Measurements from ENCODE around the gene CHCHD1. TPM values are rescaled to one million over a fixed set of nuclear protein-coding genes. Genes with fewer than 3 reads are reported as not detected.

Gene CHCHD1
- total RNA-seq, 1 experiment from 2014 or later: 44.1 TPM

- H3K9me3 Mint-ChIP-seq (ENCODE audit: low read depth, unreplicated experiment): no peaks in the 10 kb centered on the region
- DNase-seq: no peak
- peak overlapping the region; percentile 2 for H3K27ac Mint-ChIP-seq (ENCODE audit: unreplicated experiment)
- no peak for TF ChIP-seq CTCF (IDR thresholded peaks at IDR 0.05; ENCODE audit: unreplicated experiment)
- no TSS peak for BruUV-seq (replicated peaks)
- peaks cover 71% of the 10 kb centered on the region for H3K36me3 Mint-ChIP-seq (ENCODE audit: insufficient read depth, unreplicated experiment)
- CTCF ChIA-PET: no interaction called here
- H3K4me3 Mint-ChIP-seq (ENCODE audit: low read depth, unreplicated experiment): no peak overlapping the region
- intact Hi-C loops (cut with micrococcal nuclease; ENCODE audit: unreplicated experiment): no loop called here
- peaks cover 6% of the 10 kb centered on the region for H3K4me1 Mint-ChIP-seq (ENCODE audit: low read depth, unreplicated experiment)
- no peaks in the 10 kb centered on the region for H3K27me3 Mint-ChIP-seq (ENCODE audit: unreplicated experiment)
Measured at GRCh38 chr10:73768881-73769280, 13.0 kb upstream of the CHCHD1 start.

- CTCF ChIA-PET: no interaction called here
- no peak for TF ChIP-seq CTCF (IDR thresholded peaks at IDR 0.05; ENCODE audit: unreplicated experiment)
- BruUV-seq (replicated peaks): no TSS peak
- Mint-ChIP-seq H3K27ac (ENCODE audit: unreplicated experiment) (peak overlapping the region; percentile 2), H3K36me3 (ENCODE audit: insufficient read depth, unreplicated experiment) (peaks cover 69% of the 10 kb centered on the region), H3K4me3 (ENCODE audit: low read depth, unreplicated experiment) (no peak overlapping the region), H3K4me1 (ENCODE audit: low read depth, unreplicated experiment) (peaks cover 11% of the 10 kb centered on the region), H3K9me3 (ENCODE audit: low read depth, unreplicated experiment) (no peaks in the 10 kb centered on the region), H3K27me3 (ENCODE audit: unreplicated experiment) (no peaks in the 10 kb centered on the region)
- no peak for DNase-seq
- intact Hi-C loops (cut with micrococcal nuclease; ENCODE audit: unreplicated experiment): no loop called here
Measured at GRCh38 chr10:73769396-73769795, 12.5 kb upstream of the CHCHD1 start.

- Mint-ChIP-seq H3K4me3 (ENCODE audit: low read depth, unreplicated experiment) (peak overlapping the region; percentile 93), H3K9me3 (ENCODE audit: low read depth, unreplicated experiment) (no peaks in the 10 kb centered on the region), H3K27me3 (ENCODE audit: unreplicated experiment) (no peaks in the 10 kb centered on the region), H3K36me3 (ENCODE audit: insufficient read depth, unreplicated experiment) (peaks cover 59% of the 10 kb centered on the region), H3K4me1 (ENCODE audit: low read depth, unreplicated experiment) (peaks cover 24% of the 10 kb centered on the region), H3K27ac (ENCODE audit: unreplicated experiment) (peak overlapping the region; percentile 35)
- TF ChIP-seq CTCF (IDR thresholded peaks at IDR 0.05; ENCODE audit: unreplicated experiment): no peak
- CTCF ChIA-PET: interaction anchor here (0.6 to 3.1 kb wide), 4 partner anchors 9 to 13 kb away, joined by 3 to 14 read pairs (median 4); partner anchors contain the start of gene CHCHD1
- BruUV-seq (replicated peaks): TSS peak; percentile 43
- DNase-seq: peak; percentile 88
- intact Hi-C loops (cut with micrococcal nuclease; ENCODE audit: unreplicated experiment): loop anchor here (10.0 kb wide), 1 partner anchor 103 kb away; the partner anchor contains the start of gene CAMK2G
Measured at GRCh38 chr10:73771722-73772280, 10.0 kb upstream of the CHCHD1 start.

DNA sequence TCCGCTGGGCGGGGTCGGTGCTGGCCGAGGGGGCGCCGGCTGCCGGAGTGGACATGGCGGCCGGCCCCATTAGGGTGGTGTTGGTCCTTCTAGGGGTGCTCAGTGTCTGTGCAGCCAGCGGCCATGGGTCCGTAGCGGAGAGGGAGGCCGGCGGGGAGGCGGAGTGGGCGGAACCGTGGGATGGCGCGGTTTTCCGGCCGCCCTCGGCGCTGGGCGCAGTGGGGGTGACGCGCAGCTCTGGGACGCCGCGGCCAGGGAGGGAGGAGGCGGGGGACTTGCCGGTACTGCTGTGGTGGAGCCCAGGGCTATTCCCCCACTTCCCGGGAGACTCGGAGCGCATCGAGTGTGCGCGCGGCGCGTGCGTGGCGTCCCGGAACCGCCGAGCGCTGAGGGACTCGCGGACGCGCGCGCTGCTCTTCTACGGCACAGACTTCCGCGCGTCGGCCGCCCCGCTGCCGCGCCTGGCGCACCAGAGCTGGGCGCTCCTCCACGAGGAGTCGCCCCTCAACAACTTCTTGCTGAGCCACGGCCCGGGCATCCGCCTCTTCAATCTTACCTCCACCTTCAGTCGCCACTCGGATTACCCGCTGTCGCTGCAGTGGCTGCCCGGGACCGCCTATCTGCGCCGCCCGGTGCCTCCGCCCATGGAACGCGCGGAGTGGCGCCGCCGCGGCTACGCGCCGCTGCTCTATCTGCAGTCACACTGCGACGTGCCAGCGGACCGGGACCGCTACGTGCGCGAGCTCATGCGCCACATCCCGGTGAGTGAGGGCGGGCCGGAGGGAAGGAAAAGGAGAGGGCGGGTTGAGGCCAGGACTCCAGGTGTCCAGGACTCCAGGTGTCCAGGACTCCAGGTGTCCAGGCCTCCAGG lies 9.3 kb upstream of the CHCHD1 start:
- CTCF ChIA-PET: interaction anchor here (0.5 to 3.1 kb wide), 7 partner anchors 9 to 42 kb away, joined by 3 to 14 read pairs (median 4); partner anchors contain the start of gene CHCHD1
- peaks cover 67% of the 10 kb centered on the region for H3K36me3 Mint-ChIP-seq (ENCODE audit: insufficient read depth, unreplicated experiment)
- intact Hi-C loops (cut with micrococcal nuclease; ENCODE audit: unreplicated experiment): loop anchor here (10.0 kb wide), 1 partner anchor 102 kb away; the partner anchor contains the start of gene CAMK2G
- peaks cover 24% of the 10 kb centered on the region for H3K4me1 Mint-ChIP-seq (ENCODE audit: low read depth, unreplicated experiment)
- H3K27ac Mint-ChIP-seq (ENCODE audit: unreplicated experiment): peak overlapping the region; percentile 35
- H3K27me3 Mint-ChIP-seq (ENCODE audit: unreplicated experiment): no peaks in the 10 kb centered on the region
- peak overlapping the region; percentile 93 for H3K4me3 Mint-ChIP-seq (ENCODE audit: low read depth, unreplicated experiment)
- no peaks in the 10 kb centered on the region for H3K9me3 Mint-ChIP-seq (ENCODE audit: low read depth, unreplicated experiment)
- TF ChIP-seq CTCF (IDR thresholded peaks at IDR 0.05; ENCODE audit: unreplicated experiment): no peak
- DNase-seq: peak; percentile 82
- no TSS peak for BruUV-seq (replicated peaks)
